T-helper 1 cell treated with Interleukin-12 subunit alpha and Interleukin-12 subunit beta and Interleukin-4 antibody, amounts not matched to agents 30 μg/mL and 1 μg/mL, for 36 hours (primary cell): ENCODE results near the gene MMP14.
A peak's percentile ranks its signal among the peaks of the same experiment; 100 is the strongest.
"Not testable (repeated sequence)": the region's sequence is repeated elsewhere in the genome, so short reads cannot be mapped to it uniquely, and the experiment has no call there.

Experiments used
- H3K27ac Mint-ChIP-seq: one replicate; pipeline ENCODE4 v1.8.0; 2021; ENCODE audit warnings: mild to moderate bottlenecking, mixed read lengths
- H3K27me3 Mint-ChIP-seq: one replicate; pipeline ENCODE4 v1.8.0; 2021; ENCODE audit warnings: low read depth, mixed read lengths
- H3K36me3 Mint-ChIP-seq: one replicate; pipeline ENCODE4 v1.8.0; 2021; ENCODE audit warnings: low read depth, mixed read lengths
- H3K4me1 Mint-ChIP-seq: one replicate; pipeline ENCODE4 v1.8.0; 2021; ENCODE audit warnings: low read depth, mixed read lengths
- H3K4me3 Mint-ChIP-seq: one replicate; pipeline ENCODE4 v1.8.0; 2021; ENCODE audit warnings: mild to moderate bottlenecking, moderate library complexity, mixed read lengths
- H3K9me3 Mint-ChIP-seq: one replicate; pipeline ENCODE4 v1.8.0; 2021; ENCODE audit warnings: mixed read lengths

MMP14 gene

DNA sequence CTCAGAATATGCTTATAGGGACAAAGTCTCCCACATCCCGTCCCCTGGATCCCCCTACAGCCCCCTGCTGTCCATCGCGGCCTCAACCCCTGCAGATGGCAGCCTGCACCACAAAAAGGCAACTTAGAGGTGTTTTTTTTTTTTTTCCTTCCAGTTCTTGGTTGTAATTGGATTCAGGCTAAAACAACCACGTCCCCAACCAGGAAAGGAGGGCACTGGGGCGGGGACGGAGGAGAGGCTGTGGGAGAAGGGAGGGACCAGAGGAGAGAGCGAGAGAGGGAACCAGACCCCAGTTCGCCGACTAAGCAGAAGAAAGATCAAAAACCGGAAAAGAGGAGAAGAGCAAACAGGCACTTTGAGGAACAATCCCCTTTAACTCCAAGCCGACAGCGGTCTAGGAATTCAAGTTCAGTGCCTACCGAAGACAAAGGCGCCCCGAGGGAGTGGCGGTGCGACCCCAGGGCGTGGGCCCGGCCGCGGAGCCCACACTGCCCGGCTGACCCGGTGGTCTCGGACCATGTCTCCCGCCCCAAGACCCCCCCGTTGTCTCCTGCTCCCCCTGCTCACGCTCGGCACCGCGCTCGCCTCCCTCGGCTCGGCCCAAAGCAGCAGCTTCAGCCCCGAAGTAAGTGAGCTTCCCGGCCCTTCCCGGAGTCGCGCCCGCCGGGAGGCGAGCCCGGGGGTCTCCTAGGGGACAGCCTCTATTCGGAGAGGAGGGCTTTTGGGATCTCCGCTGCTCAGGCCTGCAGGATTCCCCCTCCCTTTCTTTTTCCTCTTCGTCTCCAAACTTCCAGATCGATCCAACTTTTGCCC lies at the start of gene MMP14:
Gene MMP14 (plus strand): TSS at position 285 of the 813 bp plus-strand sequence. CDS start 233 bp downstream, at position 518.
- peaks cover 27% of the 10 kb centered on the region for H3K36me3 Mint-ChIP-seq
- H3K9me3 Mint-ChIP-seq = no peaks in the 10 kb centered on the region
- H3K4me1 Mint-ChIP-seq = peaks cover 5% of the 10 kb centered on the region
- H3K4me3 Mint-ChIP-seq = peak within 1 kb of the TSS; percentile 67
- peaks cover 24% of the 10 kb centered on the region for H3K27me3 Mint-ChIP-seq
- H3K27ac Mint-ChIP-seq = no peak within 1 kb of the TSS

DNA sequence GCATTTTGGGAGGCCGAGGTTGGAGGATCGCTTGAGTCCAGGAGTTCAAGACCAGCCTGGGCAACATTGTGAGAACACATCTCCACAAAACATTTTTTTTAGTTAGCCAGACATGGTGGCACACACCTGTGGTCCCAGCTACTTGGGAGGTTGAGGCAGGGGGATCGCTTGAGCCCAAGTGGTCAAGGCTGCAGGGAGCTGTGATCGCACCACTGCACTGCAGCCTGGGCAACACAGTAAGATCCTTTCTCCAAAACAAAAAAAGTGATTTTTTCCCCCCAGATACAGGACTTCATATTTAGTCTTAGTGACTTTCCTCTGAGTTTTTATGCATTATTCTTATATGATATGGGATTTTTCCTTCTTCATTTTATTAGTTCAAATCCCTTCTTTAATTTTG lies 49.7 kb upstream of the MMP14 start:
- peaks cover 5% of the 10 kb centered on the region for H3K4me1 Mint-ChIP-seq
- H3K9me3 Mint-ChIP-seq = no peaks in the 10 kb centered on the region
- no peaks in the 10 kb centered on the region for H3K36me3 Mint-ChIP-seq
- H3K27me3 Mint-ChIP-seq = peaks cover 4% of the 10 kb centered on the region
- H3K4me3 Mint-ChIP-seq = no peak overlapping the region
- H3K27ac Mint-ChIP-seq = no peak overlapping the region

DNA sequence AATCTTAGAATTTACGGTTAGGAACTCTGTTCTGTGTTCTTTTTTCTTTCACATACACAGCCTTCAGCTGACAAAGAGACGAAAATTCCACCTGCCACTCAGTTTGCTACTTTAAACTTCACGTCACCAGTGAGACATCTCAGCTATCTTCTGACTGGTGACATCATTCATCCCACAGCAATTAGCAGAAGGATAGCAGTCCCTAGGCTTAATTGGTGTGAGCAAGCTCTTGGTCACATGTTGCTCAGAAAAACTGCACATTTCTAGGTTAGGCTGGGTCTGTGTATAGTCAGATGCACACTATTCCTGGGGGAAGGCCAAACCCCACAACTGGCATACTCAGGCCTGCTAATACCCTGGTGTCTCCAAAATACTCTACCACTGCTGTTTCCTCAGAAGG lies 45.1 kb upstream of the MMP14 start:
- H3K36me3 Mint-ChIP-seq = no peaks in the 10 kb centered on the region

DNA sequence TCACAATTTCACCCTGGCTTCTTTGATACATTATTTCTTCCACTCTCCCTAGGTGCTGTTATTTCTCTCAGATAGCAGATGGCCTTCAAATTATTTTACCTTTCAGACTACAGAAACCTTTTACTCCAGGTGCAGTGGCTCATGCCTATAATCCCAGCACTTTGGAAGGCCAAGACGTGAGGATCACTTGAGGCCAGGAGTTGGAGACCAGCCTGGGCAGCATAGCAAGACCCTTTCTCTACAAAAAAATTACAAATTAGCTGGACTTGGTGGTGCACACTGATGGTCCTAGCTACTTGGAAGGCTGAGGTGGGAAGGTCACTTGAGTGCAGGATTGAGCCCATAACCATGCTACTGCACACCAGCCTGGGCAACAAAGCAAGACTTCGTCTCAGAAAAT lies 44.2 kb upstream of the MMP14 start:
- Mint-ChIP-seq H3K36me3 (no peaks in the 10 kb centered on the region), H3K4me1 (peaks cover 5% of the 10 kb centered on the region), H3K4me3 (no peak overlapping the region), H3K9me3 (no peaks in the 10 kb centered on the region), H3K27ac (no peak overlapping the region), H3K27me3 (peaks cover 15% of the 10 kb centered on the region)

More for the DNA sequence above, 45.1 kb upstream of the MMP14 start:
- Mint-ChIP-seq H3K27me3 (peaks cover 10% of the 10 kb centered on the region), H3K4me1 (peaks cover 5% of the 10 kb centered on the region), H3K4me3 (no peak overlapping the region), H3K27ac (no peak overlapping the region), H3K9me3 (no peaks in the 10 kb centered on the region)

DNA sequence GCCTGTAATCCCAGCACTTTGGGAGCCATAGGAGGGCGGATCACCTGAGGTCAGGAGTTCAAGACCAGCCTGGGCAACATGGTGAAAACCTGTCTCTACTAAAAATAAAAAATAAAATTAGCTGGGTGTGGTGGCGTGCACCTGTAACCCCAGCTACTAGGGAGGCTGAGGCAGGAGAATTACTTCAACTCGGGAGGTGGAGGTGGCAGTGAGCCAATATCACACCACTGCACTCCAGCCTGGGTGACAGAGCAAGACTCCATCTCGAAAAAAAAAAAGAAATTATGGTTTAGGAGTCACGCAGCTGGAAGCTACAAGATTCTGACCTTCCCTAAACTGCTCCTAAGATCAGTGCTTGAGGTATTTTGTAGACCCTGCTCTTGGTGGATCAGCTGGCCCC lies 42.8 kb upstream of the MMP14 start:
- H3K9me3 Mint-ChIP-seq, H3K27ac Mint-ChIP-seq, H3K36me3 Mint-ChIP-seq, H3K4me3 Mint-ChIP-seq, H3K4me1 Mint-ChIP-seq: not testable (repeated sequence)
- H3K27me3 Mint-ChIP-seq = peaks cover 19% of the 10 kb centered on the region

DNA sequence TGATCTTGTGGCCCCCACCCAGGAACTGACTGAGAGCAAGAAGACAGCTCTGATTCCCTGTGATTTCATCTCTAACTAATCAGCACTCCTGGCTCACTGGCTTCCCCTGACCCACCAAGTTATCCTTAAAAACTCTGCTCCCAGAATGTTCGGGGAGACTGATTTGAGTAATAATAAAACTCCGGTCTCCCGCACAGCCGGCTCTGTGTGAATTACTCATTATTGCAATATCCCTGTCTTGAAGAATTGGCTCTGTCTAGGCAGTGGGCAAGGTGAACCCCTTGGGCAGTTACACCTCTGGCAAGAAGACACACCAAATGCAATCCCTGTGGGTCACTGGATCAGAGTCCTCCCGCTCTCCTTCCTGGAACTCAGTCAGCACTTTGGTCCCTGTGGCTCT lies 42.4 kb upstream of the MMP14 start:
- Mint-ChIP-seq H3K27ac (no peak overlapping the region), H3K4me1 (peaks cover 5% of the 10 kb centered on the region), H3K9me3 (no peaks in the 10 kb centered on the region), H3K4me3 (no peak overlapping the region), H3K36me3 (no peaks in the 10 kb centered on the region), H3K27me3 (peaks cover 23% of the 10 kb centered on the region)

DNA sequence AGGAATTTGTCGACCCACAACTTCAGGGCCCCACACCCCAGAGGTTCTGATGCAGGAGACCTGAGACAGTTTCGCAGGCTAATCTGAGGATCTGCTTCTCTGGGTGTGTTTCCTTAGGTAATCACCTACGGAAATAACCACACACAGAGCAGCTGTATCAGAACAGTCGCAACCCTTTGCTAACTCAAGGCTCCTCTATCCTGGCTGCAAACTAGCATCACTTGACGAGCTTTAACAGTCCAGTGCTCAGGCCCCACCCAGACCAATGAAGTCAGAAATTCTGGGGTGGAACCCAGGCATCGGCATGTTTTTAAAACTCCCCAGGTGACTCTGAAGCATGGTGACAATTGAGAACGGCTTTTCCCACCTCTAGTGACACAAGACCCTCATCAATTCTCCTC lies 41.8 kb upstream of the MMP14 start:
- H3K4me1 Mint-ChIP-seq = peaks cover 5% of the 10 kb centered on the region
- no peaks in the 10 kb centered on the region for H3K9me3 Mint-ChIP-seq
- no peak overlapping the region for H3K4me3 Mint-ChIP-seq
- no peaks in the 10 kb centered on the region for H3K36me3 Mint-ChIP-seq
- H3K27me3 Mint-ChIP-seq = peaks cover 26% of the 10 kb centered on the region
- no peak overlapping the region for H3K27ac Mint-ChIP-seq

DNA sequence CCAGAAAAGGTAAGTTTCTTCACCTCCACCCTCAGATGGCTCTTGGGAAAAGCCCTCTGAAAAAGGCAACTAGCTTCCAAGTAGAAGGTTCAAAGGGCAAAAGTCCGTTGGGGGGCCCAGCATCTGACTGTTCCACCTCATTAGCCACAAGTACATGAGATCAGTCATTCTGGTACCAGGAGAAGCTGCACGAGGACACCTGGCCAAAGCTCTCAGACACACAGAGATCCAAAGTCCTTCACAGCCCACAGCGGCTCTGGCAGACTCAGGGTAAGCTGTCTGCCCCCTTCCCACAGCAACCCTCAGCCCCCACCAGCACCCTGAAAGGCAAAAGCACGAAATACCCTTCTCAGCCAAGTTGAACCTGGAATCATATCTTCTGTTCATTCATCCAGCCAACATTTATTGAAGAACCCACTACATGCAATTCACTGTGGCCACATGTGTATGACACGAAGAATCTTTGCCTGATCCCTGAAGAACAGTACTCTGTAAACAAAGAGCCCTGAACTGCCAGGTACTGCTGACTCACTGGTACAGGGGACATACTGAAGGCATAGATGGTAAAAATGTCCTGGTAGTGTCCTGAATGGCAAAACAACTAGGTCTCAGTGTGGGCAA lies 40.2 kb upstream of the MMP14 start:
- peaks cover under 1% of the 10 kb centered on the region for H3K4me1 Mint-ChIP-seq
- no peak overlapping the region for H3K27ac Mint-ChIP-seq
- H3K36me3 Mint-ChIP-seq = no peaks in the 10 kb centered on the region
- H3K4me3 Mint-ChIP-seq = no peak overlapping the region
- peaks cover 31% of the 10 kb centered on the region for H3K27me3 Mint-ChIP-seq
- no peaks in the 10 kb centered on the region for H3K9me3 Mint-ChIP-seq

DNA sequence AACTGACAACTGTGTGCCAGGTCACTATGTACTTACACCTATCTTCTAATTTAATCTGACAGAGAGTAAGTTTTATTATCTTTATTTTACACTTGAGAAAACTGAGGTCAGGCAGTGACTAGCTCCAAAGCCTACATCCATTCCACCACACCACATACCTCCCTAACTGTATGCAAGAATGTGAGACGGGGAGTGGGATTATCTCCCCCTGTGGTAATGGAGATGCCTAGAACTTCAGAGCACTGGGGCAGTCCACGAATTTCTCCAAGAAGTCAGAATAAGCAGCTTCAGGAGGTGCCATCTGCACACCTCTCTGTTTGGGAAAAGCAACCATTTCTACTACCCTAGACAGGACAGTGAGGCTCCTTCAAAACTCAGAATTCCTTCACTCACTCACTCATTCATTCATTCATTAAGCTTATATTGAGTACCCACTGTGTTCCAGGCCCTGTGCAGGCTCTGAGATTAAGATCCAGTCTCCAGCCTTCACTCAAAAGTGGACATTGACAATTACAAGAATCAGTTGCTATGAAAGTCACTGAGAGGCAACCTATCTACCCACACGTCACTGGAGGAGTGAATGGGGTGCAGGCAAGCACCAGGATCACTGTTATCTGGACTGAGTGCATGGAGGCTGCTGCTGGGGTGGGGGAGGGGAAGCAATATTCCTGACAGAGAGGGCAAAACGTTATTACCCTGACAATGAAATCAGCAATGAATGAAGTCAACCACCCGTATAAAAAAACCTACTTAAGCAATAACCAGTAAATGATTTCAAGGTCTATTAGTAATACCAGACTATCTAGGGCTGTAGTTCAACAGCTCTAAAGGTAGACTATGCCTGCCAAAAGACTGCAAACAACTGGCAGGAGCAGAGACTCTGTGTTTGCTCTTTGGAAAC lies 39.1 kb upstream of the MMP14 start:
- no peak overlapping the region for H3K4me3 Mint-ChIP-seq
- H3K36me3 Mint-ChIP-seq = no peaks in the 10 kb centered on the region
- H3K27ac Mint-ChIP-seq = no peak overlapping the region
- H3K9me3 Mint-ChIP-seq = no peaks in the 10 kb centered on the region
- H3K4me1 Mint-ChIP-seq = no peaks in the 10 kb centered on the region
- peaks cover 29% of the 10 kb centered on the region for H3K27me3 Mint-ChIP-seq

DNA sequence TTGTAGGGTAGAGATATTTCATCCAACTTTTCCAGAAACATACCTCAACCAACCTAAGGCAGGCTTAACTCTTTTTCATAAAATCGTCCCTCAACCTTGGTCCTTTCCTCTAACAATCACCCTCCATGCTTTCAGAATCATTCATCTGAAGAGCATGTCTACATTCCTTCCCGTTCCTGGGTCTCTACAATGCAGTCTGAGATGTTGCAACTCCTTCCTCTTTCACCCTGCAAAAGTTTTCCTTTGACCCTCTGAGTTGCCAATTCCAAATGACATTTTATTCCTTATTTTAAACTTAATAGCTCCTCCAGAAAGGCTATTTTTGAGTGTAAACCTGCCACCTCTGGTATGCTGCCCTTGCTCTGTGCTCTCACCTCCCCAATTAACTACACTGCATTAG lies 37.9 kb upstream of the MMP14 start:
- no peaks in the 10 kb centered on the region for H3K36me3 Mint-ChIP-seq
- H3K4me3 Mint-ChIP-seq = no peak overlapping the region
- H3K9me3 Mint-ChIP-seq = no peaks in the 10 kb centered on the region
- H3K27me3 Mint-ChIP-seq = peaks cover 36% of the 10 kb centered on the region
- H3K27ac Mint-ChIP-seq = no peak overlapping the region
- no peaks in the 10 kb centered on the region for H3K4me1 Mint-ChIP-seq

DNA sequence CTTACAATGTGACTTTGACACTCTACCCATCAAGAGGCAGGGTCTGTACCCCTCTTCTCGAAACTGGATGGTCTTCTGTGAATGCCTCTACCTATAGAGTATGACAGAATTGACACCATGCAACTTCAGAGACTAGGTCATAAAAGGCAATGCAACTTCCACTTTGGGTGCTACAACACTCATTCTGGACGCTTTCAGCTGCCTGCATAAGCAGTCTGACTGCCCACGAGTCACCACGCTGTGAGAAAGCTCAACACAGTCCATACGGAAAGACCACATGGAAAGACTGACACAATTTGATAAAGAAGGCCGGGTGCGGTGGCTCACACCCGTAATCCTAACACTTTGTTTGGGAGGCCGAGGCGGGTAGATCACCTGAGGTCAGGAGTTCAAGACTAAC lies 36.0 kb upstream of the MMP14 start:
- H3K4me3 Mint-ChIP-seq = no peak overlapping the region
- no peak overlapping the region for H3K27ac Mint-ChIP-seq
- peaks cover 39% of the 10 kb centered on the region for H3K27me3 Mint-ChIP-seq
- no peaks in the 10 kb centered on the region for H3K36me3 Mint-ChIP-seq
- no peaks in the 10 kb centered on the region for H3K9me3 Mint-ChIP-seq
- no peaks in the 10 kb centered on the region for H3K4me1 Mint-ChIP-seq

DNA sequence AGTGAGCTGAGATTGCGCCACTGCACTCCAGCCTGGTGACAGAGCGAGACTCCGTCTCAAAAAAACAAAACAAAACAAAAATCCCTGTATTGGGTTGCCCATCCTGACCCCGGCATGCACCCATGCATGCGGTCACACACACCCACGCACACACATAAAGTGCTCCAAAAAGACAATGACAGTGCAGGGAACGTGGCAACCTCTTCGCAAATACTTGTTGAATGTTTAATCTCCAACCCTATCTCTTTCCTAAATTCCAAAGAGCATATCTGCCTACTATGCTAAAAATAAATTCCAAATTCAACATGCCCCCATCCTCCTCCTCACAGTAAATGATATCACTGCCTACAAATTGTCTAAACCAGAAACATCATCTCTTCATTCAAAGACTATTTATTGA lies 34.7 kb upstream of the MMP14 start:
- Mint-ChIP-seq H3K4me1 (no peaks in the 10 kb centered on the region), H3K9me3 (no peaks in the 10 kb centered on the region), H3K27me3 (peaks cover 32% of the 10 kb centered on the region), H3K4me3 (no peak overlapping the region), H3K36me3 (no peaks in the 10 kb centered on the region), H3K27ac (no peak overlapping the region)

DNA sequence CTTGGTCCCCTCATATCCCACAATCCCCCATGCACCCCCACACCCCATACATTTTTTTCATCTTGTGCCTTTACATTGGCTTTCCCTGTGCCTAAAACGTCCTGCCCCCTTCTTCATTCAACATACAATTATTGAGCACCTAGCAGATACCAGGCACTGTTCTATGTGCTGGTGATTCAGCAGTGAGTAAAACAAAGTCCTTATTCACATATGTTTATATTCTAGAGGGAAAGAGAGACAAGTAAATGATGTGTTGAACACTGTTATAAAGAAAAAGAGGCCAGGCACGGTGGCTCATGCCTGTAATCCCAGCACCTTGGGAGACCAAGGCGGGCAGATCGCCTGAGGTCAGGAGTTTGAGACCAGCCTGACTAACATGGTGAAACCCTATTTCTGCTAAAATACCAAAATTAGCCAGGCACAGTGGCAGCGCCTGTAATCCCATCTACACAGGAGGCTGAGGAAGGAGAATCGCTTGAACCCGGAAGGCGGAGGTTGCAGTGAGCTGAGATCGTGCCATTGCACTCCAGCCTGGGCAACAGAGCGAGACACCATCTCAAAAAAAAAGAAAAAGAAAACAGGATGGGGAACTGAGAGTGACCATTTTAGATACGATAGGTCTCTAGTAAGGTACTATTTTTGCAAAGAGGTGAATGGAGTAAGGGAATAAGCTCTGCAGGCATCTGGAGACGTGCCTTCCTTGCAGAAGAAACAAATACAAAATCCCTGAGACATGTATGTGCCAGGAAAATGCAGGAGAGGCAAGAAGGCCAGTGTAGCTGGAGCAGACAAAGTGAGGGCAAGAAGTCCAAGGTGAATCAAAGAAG lies 33.3 kb upstream of the MMP14 start:
- H3K9me3 Mint-ChIP-seq = no peaks in the 10 kb centered on the region
- peaks cover 32% of the 10 kb centered on the region for H3K27me3 Mint-ChIP-seq
- no peak overlapping the region for H3K27ac Mint-ChIP-seq
- no peak overlapping the region for H3K4me3 Mint-ChIP-seq
- H3K36me3 Mint-ChIP-seq = no peaks in the 10 kb centered on the region
- no peaks in the 10 kb centered on the region for H3K4me1 Mint-ChIP-seq

DNA sequence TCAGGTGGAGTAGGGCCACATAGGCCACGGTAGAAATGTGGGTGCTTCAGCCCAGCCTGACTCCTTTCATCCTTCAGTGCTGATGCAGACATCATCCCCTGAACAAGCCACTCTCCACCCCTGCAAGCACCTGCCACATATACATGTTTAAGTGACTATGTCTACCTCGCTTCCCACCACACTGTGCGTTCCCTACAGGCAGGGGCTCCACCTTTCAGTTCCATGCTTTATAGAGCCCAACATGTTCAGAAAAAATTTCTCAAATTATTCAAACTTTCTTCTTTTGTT lies 32.8 kb upstream of the MMP14 start:
- H3K36me3 Mint-ChIP-seq = no peaks in the 10 kb centered on the region
- no peaks in the 10 kb centered on the region for H3K9me3 Mint-ChIP-seq
- H3K4me3 Mint-ChIP-seq = no peak overlapping the region
- H3K27ac Mint-ChIP-seq = no peak overlapping the region
- H3K27me3 Mint-ChIP-seq = peaks cover 30% of the 10 kb centered on the region
- no peaks in the 10 kb centered on the region for H3K4me1 Mint-ChIP-seq
